A549 (cell line): ENCODE data around the gene TMEM259. TPM values are rescaled to one million over a fixed set of nuclear protein-coding genes. Genes with fewer than 3 reads are reported as not detected.

Experiments used
- ATAC-seq, 2 experiments: fragments of 200-7000 bp in 1 of 2; fragments of >200 bp in 1 of 2; cut with Nextera tagmentation in 1 of 2; cut with Tn5 transposase in 1 of 2; 3 replicates each; pipeline versions ENCODE4 v1.8.0 to v1.9.1; 2018 to 2020; ENCODE audit warnings: mild to moderate bottlenecking in 1 of 2, moderate library complexity in 1 of 2
- CTCF ChIA-PET: fragments of 300-600 bp; sonication (Branson Sonifier 250); formaldehyde crosslinking; extraction: SDS; loops from one replicate; lab custom pipeline; 2021; ENCODE audit warnings: antibody characterized with exemption, inconsistent platforms; lab: Yijun Ruan, JAX
- POLR2A ChIA-PET: fragments of 350-600 bp; formaldehyde crosslinking; extraction: SDS; loops from one replicate; lab custom pipeline; 2021; ENCODE audit warnings: antibody characterized with exemption, inconsistent platforms; lab: Yijun Ruan, JAX
- DNase-seq, 2 experiments: peaks; one replicate each; pipeline versions ENCODE4 v3.0.0 to v3.0.0-alpha.2; 2011 to 2016; ENCODE audit warnings: low read depth in 1 of 2, low spot score in 1 of 2
- FAIRE-seq: peaks from 2 replicates; lab custom pipeline; 2011; peaks lifted over from hg19 to GRCh38; lab: Jason Lieb, UNC
- H3K27ac ChIP-seq, 2 experiments: fragments of >200 bp; sonication (Bioruptor Twin); formaldehyde crosslinking; 3 replicates each; pipeline ENCODE4 v1.5.1; 2016 to 2017
- H3K4me1 ChIP-seq: fragments of >200 bp; sonication (Bioruptor Twin); formaldehyde crosslinking; 3 replicates; pipeline ENCODE4 v1.6.1; 2016
- H3K4me2 ChIP-seq: fragments of >200 bp; sonication (Bioruptor Twin); formaldehyde crosslinking; 3 replicates; pipeline ENCODE4 v1.6.1; 2016
- H3K4me3 ChIP-seq: fragments of >200 bp; sonication (Bioruptor Twin); formaldehyde crosslinking; 3 replicates; pipeline ENCODE4 v1.5.1; 2016
- H3K9me3 ChIP-seq: fragments of >200 bp; sonication (Bioruptor Twin); formaldehyde crosslinking; 3 replicates; pipeline ENCODE4 v1.6.1; 2016
- CBX2 ChIP-seq: fragments of 200-600 bp; sonication (generic); IDR thresholded peaks from 2 replicates; pipeline ENCODE4 v1.6.1; 2016; ENCODE audit warnings: low read depth, mild to moderate bottlenecking, borderline replicate concordance
- CBX8 ChIP-seq: fragments of 200-600 bp; sonication (generic); IDR thresholded peaks from 2 replicates; pipeline ENCODE4 v1.6.1; 2016
- CHD2 ChIP-seq: fragments of 150-350 bp; IDR thresholded peaks from 2 replicates; pipeline ENCODE4 v1.6.1; 2014; ENCODE audit warnings: low read length; ENCODE audit not compliant: partially characterized antibody
- CHD4 ChIP-seq: fragments of 200-600 bp; sonication (generic); IDR thresholded peaks from 2 replicates; pipeline ENCODE4 v1.6.1; 2016; ENCODE audit warnings: antibody characterized with exemption, mild to moderate bottlenecking, borderline replicate concordance
- EHF ChIP-seq: fragments of 250-450 bp; sonication (Bioruptor Pico); IDR thresholded peaks from 2 replicates; pipeline ENCODE4 v1.5.0; 2020; ENCODE audit warnings: mild to moderate bottlenecking
- EHMT2 ChIP-seq: fragments of 200-600 bp; sonication (generic); IDR thresholded peaks from 2 replicates; pipeline ENCODE4 v1.6.1; 2016; ENCODE audit warnings: antibody characterized with exemption, low read depth, mild to moderate bottlenecking, moderate library complexity
- EP300 ChIP-seq, 2 experiments: fragments of >200 bp; sonication (Bioruptor Twin); formaldehyde crosslinking; IDR thresholded peaks; 2 replicates in 1 of 2; 3 replicates in 1 of 2; pipeline ENCODE4 v1.6.1; 2016 to 2017
- ESRRA ChIP-seq: fragments of 150-350 bp; IDR thresholded peaks from 2 replicates; pipeline ENCODE4 v1.6.1; 2014; ENCODE audit warnings: mild to moderate bottlenecking, low read length, borderline replicate concordance
- FOSB ChIP-seq: fragments of 250-450 bp; sonication (Bioruptor Pico); IDR thresholded peaks from 2 replicates; pipeline ENCODE4 v1.5.0; 2020; ENCODE audit warnings: mild to moderate bottlenecking, moderate library complexity
- GATA3 ChIP-seq: IDR thresholded peaks from 2 replicates; pipeline ENCODE4 v1.6.1; 2012; ENCODE audit warnings: borderline replicate concordance
- HDAC2 ChIP-seq: fragments of 200-600 bp; sonication (generic); IDR thresholded peaks from 2 replicates; pipeline ENCODE4 v1.6.1; 2016
- HES2 ChIP-seq: fragments of >200 bp; sonication (Bioruptor Twin); formaldehyde crosslinking; IDR thresholded peaks from 2 replicates; pipeline ENCODE4 v1.6.1; 2016
- HEYL ChIP-seq: fragments of 250-450 bp; sonication (Bioruptor Pico); IDR thresholded peaks from 2 replicates; pipeline ENCODE4 v1.8.0; 2021; ENCODE audit warnings: mild to moderate bottlenecking, moderate library complexity
- HMGXB4 ChIP-seq: fragments of 250-450 bp; sonication (Bioruptor Pico); IDR thresholded peaks from 2 replicates; pipeline ENCODE4 v1.5.0; 2021; ENCODE audit warnings: mild to moderate bottlenecking, moderate library complexity, borderline replicate concordance
- HOXA7 ChIP-seq: fragments of 250-450 bp; sonication (Bioruptor Pico); IDR thresholded peaks from 2 replicates; pipeline ENCODE4 v1.5.0; 2020; ENCODE audit warnings: mild to moderate bottlenecking, moderate library complexity
- HOXB13 ChIP-seq: fragments of 250-450 bp; sonication (Bioruptor Pico); IDR thresholded peaks from 2 replicates; pipeline ENCODE4 v1.5.0; 2020; ENCODE audit warnings: low read depth, mild to moderate bottlenecking, moderate library complexity
- HOXB5 ChIP-seq: fragments of 250-450 bp; sonication (Bioruptor Pico); IDR thresholded peaks from 2 replicates; pipeline ENCODE4 v1.5.0; 2020; ENCODE audit warnings: mild to moderate bottlenecking, moderate library complexity
- JUN ChIP-seq, 2 experiments: fragments of >200 bp; sonication (Bioruptor Twin); formaldehyde crosslinking; IDR thresholded peaks; 2 replicates in 1 of 2; 3 replicates in 1 of 2; pipeline ENCODE4 v1.6.1; 2016 to 2017
- KDM1A ChIP-seq: fragments of 200-600 bp; sonication (generic); IDR thresholded peaks from 2 replicates; pipeline ENCODE4 v1.6.1; 2016; ENCODE audit warnings: low read depth, mild to moderate bottlenecking
- KDM5A ChIP-seq: fragments of 200-600 bp; sonication (generic); IDR thresholded peaks from 2 replicates; pipeline ENCODE4 v1.6.1; 2016; ENCODE audit warnings: antibody characterized with exemption, mild to moderate bottlenecking
- MAX ChIP-seq: IDR thresholded peaks from 2 replicates; pipeline ENCODE4 v1.6.1; 2012
- MAZ ChIP-seq: fragments of 150-350 bp; IDR thresholded peaks from 2 replicates; pipeline ENCODE4 v1.6.1; 2014; ENCODE audit warnings: antibody characterized with exemption, low read depth, low read length, borderline replicate concordance
- NPAS2 ChIP-seq: fragments of 250-450 bp; sonication (Bioruptor Pico); IDR thresholded peaks from 2 replicates; pipeline ENCODE4 v1.8.0; 2022; ENCODE audit warnings: mild to moderate bottlenecking, moderate library complexity, borderline replicate concordance
- NR3C1 ChIP-seq: fragments of >200 bp; sonication (Bioruptor Twin); formaldehyde crosslinking; IDR thresholded peaks from 3 replicates; pipeline ENCODE4 v1.6.1; 2017
- PBX3 ChIP-seq: IDR thresholded peaks from 2 replicates; pipeline ENCODE4 v1.6.1; 2012
- PHF8 ChIP-seq: fragments of 200-600 bp; sonication (generic); IDR thresholded peaks from 2 replicates; pipeline ENCODE4 v1.6.1; 2016; ENCODE audit warnings: low read depth, mild to moderate bottlenecking, antibody characterized with exemption, moderate library complexity, borderline replicate concordance
- SMC3 ChIP-seq: fragments of >200 bp; sonication (Bioruptor Twin); formaldehyde crosslinking; IDR thresholded peaks from 3 replicates; pipeline ENCODE4 v1.6.1; 2018; ENCODE audit warnings: inconsistent platforms
- TP53 ChIP-seq: fragments of 250-450 bp; sonication (Bioruptor Pico); IDR thresholded peaks from 2 replicates; pipeline ENCODE4 v1.5.0; 2021; ENCODE audit warnings: mild to moderate bottlenecking, moderate library complexity
- ZC3H11A ChIP-seq: fragments of 450-650 bp; IDR thresholded peaks from 2 replicates; pipeline ENCODE4 v1.6.1; 2014; ENCODE audit warnings: antibody characterized with exemption, mild to moderate bottlenecking
- ZFP36 ChIP-seq: fragments of 450-650 bp; IDR thresholded peaks from 2 replicates; pipeline ENCODE4 v1.6.1; 2014; ENCODE audit warnings: borderline replicate concordance; ENCODE audit not compliant: partially characterized antibody
- ZNF302 ChIP-seq: fragments of 250-450 bp; sonication (Bioruptor Pico); IDR thresholded peaks from 2 replicates; pipeline ENCODE4 v1.9.0; 2021; ENCODE audit warnings: inconsistent platforms, mild to moderate bottlenecking, moderate library complexity
- ZSCAN20 ChIP-seq: fragments of 250-450 bp; sonication (Bioruptor Pico); IDR thresholded peaks from 2 replicates; pipeline ENCODE4 v1.8.0; 2022; ENCODE audit warnings: mild to moderate bottlenecking, moderate library complexity
- WGBS: methylation state at CpG from one replicate; pipeline ENCODE4 v1.1.6; 2017; ENCODE audit errors: missing lambda C conversion rate; 5-methylcytosine and 5-hydroxymethylcytosine counted together
- polyA plus RNA-seq, 4 experiments: library from polyadenylated mRNA; depleted of rRNA in 3 of 4; stranded (reverse); fragments of >200 nt; fragmentation: RNase III in 1 of 4; extraction: RNeasy Plus Mini Kit Qiagen cat#74134 plus additional on column Dnase treatment in 1 of 4; gene quantifications; 2 replicates in 3 of 4; 3 replicates in 1 of 4; pipeline ENCODE4 v1.2.3, GENCODE V29; 2011 to 2017

The TMEM259 gene
- polyA plus RNA-seq, 2 of the 4 experiments (the other 2 are of a cell fraction) = 45.6 to 78.3 TPM

- no peak for DNase-seq
- H3K4me2 ChIP-seq = no peak overlapping the region
- no peak for FAIRE-seq
- no peak overlapping the region for H3K4me3 ChIP-seq
- WGBS = 87% methylated on average over 8 of the region's 18 CpGs
- no peak for TF ChIP-seq ZC3H11A
- TF ChIP-seq JUN (IDR thresholded peaks at IDR 0.05) = no peak
- TF ChIP-seq MAZ = no peak
- TF ChIP-seq HOXB13 (CRISPR knock-in tag) = no peak
- ATAC-seq = no peak
- CTCF ChIA-PET = interaction anchor here (1.0 kb wide), 1 partner anchor 12 kb away, joined by 3 read pairs; no protein-coding TSS in a partner anchor
- peaks cover 14% of the 10 kb centered on the region; the same call in 2 of the 3 replicates for H3K4me1 ChIP-seq
- POLR2A ChIA-PET = no interaction called here
- H3K9me3 ChIP-seq = no peaks in the 10 kb centered on the region
- H3K27ac ChIP-seq = no peak overlapping the region
These were observed 26.4 kb downstream of the TMEM259 start for GRCh38 chr19:994516-994915.

- CTCF ChIA-PET = interaction anchor here (1.0 kb wide), 1 partner anchor 12 kb away, joined by 3 read pairs; no protein-coding TSS in a partner anchor
- POLR2A ChIA-PET = no interaction called here
- TF ChIP-seq HES2 (no peak), HDAC2 (no peak), KDM1A (no peak), KDM5A (no peak), HOXB5 (no peak), NPAS2 (CRISPR knock-in tag) (no peak), CHD2 (no peak), CBX2 (no peak), HOXA7 (CRISPR knock-in tag) (no peak), HOXB13 (CRISPR knock-in tag) (no peak), FOSB (CRISPR knock-in tag) (no peak), PBX3 (no peak), EP300 (IDR thresholded peaks at IDR 0.05) (no peak), CBX8 (no peak), ZNF302 (no peak), ZC3H11A (no peak), CHD4 (no peak), GATA3 (no peak), MAX (no peak)
- Histone ChIP-seq H3K4me1 (peaks cover 14% of the 10 kb centered on the region; the same call in 2 of the 3 replicates), H3K9me3 (no peaks in the 10 kb centered on the region), H3K4me2 (no peak overlapping the region), H3K27ac (no peak overlapping the region), H3K4me3 (no peak overlapping the region)
- DNase-seq = no peak
- no peak for FAIRE-seq
- WGBS = 92% methylated on average over 24 of the region's 43 CpGs
- ATAC-seq = no peak
These were observed 27.0 kb downstream of the TMEM259 start for GRCh38 chr19:993831-994393.

GRCh38 chr19:993361-993830 is 27.5 kb downstream of the TMEM259 start:
- WGBS = 90% methylated on average over 13 of the region's 17 CpGs
- DNase-seq (no peak), ATAC-seq (no peak), FAIRE-seq (no peak)
- ChIA-PET POLR2A (no interaction called here), CTCF (no interaction called here)
- H3K4me3 ChIP-seq = no peak overlapping the region
- no peak overlapping the region for H3K27ac ChIP-seq
- no peak overlapping the region for H3K4me2 ChIP-seq
- H3K9me3 ChIP-seq = no peaks in the 10 kb centered on the region
- peaks cover 13% of the 10 kb centered on the region; the same call in 2 of the 3 replicates for H3K4me1 ChIP-seq
- no peak for TF ChIP-seq NPAS2 (CRISPR knock-in tag)
- no peak for TF ChIP-seq NR3C1
- TF ChIP-seq ZNF302 = no peak
- no peak for TF ChIP-seq HMGXB4 (CRISPR knock-in tag)
- TF ChIP-seq CHD2 = no peak
- no peak for TF ChIP-seq ZSCAN20
- TF ChIP-seq EHMT2 = no peak
- no peak for TF ChIP-seq EHF (CRISPR knock-in tag)
- TF ChIP-seq SMC3 = no peak
- TF ChIP-seq HEYL (CRISPR knock-in tag) = no peak
- TF ChIP-seq FOSB (CRISPR knock-in tag) = no peak
- TF ChIP-seq PHF8 = no peak
- no peak for TF ChIP-seq PBX3
- TF ChIP-seq ESRRA = no peak
- TF ChIP-seq ZFP36 = no peak
- no peak for TF ChIP-seq TP53 (CRISPR knock-in tag)
- no peak for TF ChIP-seq ZC3H11A
